ENCODE measurements around the gene SCAANT1.

DNA sequence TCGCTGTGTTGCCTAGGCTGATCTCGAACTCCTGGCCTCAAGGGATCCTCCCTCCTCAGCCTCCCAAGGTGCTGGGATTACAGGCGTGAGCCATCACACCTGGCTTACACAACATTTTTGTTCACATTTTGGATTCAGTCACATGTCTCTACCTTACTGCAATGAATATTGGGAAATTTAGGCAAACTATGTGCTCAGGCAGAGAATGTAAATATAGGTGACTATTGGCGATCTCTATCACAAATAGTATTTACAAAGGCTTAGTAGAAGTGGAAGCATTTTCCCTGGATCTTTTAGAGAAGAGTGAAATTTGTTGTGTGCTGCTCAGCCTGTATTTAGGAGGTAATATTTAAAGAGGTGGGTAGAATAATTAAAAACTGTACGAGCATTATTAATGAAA is 20.7 kb downstream of the SCAANT1 start:
- TF ChIP-seq, protein P1, sequence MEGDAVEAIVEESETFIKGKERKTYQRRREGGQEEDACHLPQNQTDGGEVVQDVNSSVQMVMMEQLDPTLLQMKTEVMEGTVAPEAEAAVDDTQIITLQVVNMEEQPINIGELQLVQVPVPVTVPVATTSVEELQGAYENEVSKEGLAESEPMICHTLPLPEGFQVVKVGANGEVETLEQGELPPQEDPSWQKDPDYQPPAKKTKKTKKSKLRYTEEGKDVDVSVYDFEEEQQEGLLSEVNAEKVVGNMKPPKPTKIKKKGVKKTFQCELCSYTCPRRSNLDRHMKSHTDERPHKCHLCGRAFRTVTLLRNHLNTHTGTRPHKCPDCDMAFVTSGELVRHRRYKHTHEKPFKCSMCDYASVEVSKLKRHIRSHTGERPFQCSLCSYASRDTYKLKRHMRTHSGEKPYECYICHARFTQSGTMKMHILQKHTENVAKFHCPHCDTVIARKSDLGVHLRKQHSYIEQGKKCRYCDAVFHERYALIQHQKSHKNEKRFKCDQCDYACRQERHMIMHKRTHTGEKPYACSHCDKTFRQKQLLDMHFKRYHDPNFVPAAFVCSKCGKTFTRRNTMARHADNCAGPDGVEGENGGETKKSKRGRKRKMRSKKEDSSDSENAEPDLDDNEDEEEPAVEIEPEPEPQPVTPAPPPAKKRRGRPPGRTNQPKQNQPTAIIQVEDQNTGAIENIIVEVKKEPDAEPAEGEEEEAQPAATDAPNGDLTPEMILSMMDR (IDR thresholded peaks at IDR 0.05): no peak
- no peak for TF ChIP-seq EZH2 (IDR thresholded peaks at IDR 0.05; ENCODE audit: borderline replicate concordance, insufficient read depth, low read depth, low read length, poor library complexity, severe bottlenecking)
